GM10266 (cell line): ENCODE data around the gene MYLK.

Experiments
- DNase-seq: peaks from one replicate; pipeline ENCODE4 v3.0.0; 2012; ENCODE audit errors: extremely low spot score
- TF ChIP-seq, protein P1 (sequence below): IDR thresholded peaks from 2 replicates; pipeline ENCODE4 v1.5.1; 2012; ENCODE audit warnings: mild to moderate bottlenecking, low read depth; ENCODE audit not compliant: control insufficient read depth, insufficient read depth; ENCODE audit errors: missing control alignments

The MYLK gene

GRCh38 chr3:123789160-123789559, 95.0 kb downstream of the MYLK start:
- TF ChIP-seq, protein P1, sequence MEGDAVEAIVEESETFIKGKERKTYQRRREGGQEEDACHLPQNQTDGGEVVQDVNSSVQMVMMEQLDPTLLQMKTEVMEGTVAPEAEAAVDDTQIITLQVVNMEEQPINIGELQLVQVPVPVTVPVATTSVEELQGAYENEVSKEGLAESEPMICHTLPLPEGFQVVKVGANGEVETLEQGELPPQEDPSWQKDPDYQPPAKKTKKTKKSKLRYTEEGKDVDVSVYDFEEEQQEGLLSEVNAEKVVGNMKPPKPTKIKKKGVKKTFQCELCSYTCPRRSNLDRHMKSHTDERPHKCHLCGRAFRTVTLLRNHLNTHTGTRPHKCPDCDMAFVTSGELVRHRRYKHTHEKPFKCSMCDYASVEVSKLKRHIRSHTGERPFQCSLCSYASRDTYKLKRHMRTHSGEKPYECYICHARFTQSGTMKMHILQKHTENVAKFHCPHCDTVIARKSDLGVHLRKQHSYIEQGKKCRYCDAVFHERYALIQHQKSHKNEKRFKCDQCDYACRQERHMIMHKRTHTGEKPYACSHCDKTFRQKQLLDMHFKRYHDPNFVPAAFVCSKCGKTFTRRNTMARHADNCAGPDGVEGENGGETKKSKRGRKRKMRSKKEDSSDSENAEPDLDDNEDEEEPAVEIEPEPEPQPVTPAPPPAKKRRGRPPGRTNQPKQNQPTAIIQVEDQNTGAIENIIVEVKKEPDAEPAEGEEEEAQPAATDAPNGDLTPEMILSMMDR = no peak
- DNase-seq = no peak

GRCh38 chr3:123788710-123789109, 95.4 kb downstream of the MYLK start:
- no peak for DNase-seq
- TF ChIP-seq, protein P1 = no peak

DNA sequence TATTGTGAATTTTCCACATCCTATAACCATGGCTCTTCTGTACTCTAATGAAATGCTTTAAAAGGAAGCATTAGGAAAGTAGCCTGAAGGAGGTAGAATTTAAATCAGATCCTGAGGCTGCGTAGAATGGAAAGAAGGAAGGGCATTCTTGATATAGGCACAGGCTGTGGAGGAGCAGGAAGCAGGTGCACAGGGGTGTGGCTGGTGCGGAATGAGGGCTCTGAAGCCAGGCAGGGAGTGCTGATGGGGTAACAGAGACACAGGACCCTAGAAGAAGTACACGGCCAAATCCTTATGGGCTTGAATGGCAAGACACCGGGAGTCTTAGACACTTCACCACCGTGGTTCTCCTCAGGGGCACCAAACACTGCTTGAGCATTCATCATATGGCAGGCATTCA, 97.0 kb downstream of the MYLK start:
- TF ChIP-seq, protein P1 = no peak
- DNase-seq = no peak

- DNase-seq = no peak
- TF ChIP-seq, protein P1 = no peak
Measured at GRCh38 chr3:123785602-123786001, 98.5 kb downstream of the MYLK start.

- DNase-seq = no peak
- TF ChIP-seq, protein P1 = no peak
Measured at GRCh38 chr3:123783811-123784210, 100.3 kb downstream of the MYLK start.

GRCh38 chr3:123783050-123783689, 101.0 kb downstream of the MYLK start:
- TF ChIP-seq, protein P1 = no peak
- DNase-seq = no peak

DNA sequence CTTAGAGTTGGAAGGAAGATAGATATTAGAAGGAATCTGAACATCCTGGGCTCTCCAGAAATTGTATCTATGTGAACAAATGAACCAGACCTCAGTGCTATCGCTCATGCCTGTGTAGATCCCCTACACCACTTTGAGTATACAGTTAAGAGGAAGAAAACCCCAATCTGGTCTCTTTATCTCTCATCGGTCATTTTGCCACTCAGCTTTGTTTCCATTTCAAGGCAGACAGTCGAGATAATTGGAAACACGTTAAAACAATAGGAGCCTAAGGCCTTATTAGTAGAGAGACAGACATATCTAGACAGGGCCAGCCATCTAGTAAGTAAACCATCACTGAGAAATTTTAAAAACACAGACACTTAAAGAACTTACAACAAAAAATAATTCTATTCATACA, 101.6 kb downstream of the MYLK start:
- TF ChIP-seq, protein P1 = no peak
- peak; percentile 18 for DNase-seq
